GM12874 (cell line): Measurements from ENCODE around the gene ST14.
A peak's percentile ranks its signal among the peaks of the same experiment; 100 is the strongest.

Experiments used
- TF ChIP-seq, protein P1 (sequence below): IDR thresholded peaks from 2 replicates; pipeline ENCODE4 v1.5.1; 2011; ENCODE audit warnings: low read depth, mild to moderate bottlenecking, control low read depth, low read length, moderate library complexity; ENCODE audit not compliant: insufficient read depth

ST14 gene

GRCh38 chr11:130126516-130126915, 33.1 kb upstream of the ST14 start:
- TF ChIP-seq, protein P1, sequence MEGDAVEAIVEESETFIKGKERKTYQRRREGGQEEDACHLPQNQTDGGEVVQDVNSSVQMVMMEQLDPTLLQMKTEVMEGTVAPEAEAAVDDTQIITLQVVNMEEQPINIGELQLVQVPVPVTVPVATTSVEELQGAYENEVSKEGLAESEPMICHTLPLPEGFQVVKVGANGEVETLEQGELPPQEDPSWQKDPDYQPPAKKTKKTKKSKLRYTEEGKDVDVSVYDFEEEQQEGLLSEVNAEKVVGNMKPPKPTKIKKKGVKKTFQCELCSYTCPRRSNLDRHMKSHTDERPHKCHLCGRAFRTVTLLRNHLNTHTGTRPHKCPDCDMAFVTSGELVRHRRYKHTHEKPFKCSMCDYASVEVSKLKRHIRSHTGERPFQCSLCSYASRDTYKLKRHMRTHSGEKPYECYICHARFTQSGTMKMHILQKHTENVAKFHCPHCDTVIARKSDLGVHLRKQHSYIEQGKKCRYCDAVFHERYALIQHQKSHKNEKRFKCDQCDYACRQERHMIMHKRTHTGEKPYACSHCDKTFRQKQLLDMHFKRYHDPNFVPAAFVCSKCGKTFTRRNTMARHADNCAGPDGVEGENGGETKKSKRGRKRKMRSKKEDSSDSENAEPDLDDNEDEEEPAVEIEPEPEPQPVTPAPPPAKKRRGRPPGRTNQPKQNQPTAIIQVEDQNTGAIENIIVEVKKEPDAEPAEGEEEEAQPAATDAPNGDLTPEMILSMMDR: no peak

- TF ChIP-seq, protein P1: no peak
Measured at GRCh38 chr11:130127509-130127908, 32.1 kb upstream of the ST14 start.

DNA sequence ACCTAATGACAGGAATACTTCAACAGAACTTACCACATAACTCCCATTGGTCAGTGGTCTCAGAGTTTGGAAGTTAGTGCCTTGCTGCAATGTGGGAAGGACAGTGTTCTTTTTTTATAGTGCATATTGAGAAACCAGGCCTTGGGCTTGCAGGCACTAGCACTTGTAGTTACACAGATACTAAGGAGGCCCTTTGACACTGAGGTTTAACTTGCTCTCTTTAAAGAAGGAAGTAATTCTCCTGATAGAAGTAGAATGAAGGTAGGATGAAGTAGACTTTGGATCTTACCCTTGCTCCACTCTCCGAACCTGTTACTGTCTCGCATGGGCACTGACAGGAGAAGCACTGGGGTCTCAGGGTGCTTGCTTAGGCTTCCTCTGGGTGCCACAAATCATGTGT, 31.0 kb upstream of the ST14 start:
- TF ChIP-seq, protein P1: no peak

- TF ChIP-seq, protein P1: no peak
Measured at GRCh38 chr11:130129922-130130321, 29.7 kb upstream of the ST14 start.

GRCh38 chr11:130131961-130132850, 27.4 kb upstream of the ST14 start:
- TF ChIP-seq, protein P1: peak; percentile 73

DNA sequence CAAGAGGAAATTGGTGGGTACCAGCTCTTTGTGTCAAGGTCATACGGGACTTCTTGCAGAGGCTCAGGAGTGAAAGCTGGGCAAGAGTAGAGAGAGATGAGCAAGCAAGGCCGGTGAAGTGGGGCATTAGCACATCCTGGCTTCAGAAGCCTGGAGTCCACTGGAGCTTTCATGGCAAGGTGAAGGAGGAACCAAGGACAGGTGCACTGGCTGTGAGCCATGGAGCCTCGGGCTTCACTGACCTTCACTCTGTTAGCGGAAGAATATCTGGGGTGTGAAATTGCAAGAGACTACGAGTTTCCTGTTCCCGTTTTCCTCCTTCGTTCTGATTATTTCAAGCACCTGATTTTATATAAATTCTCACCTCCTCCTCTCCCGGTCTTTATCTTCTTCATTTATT, 25.9 kb upstream of the ST14 start:
- TF ChIP-seq, protein P1: no peak

- TF ChIP-seq, protein P1: no peak
Measured at GRCh38 chr11:130136107-130136506, 23.5 kb upstream of the ST14 start.
